OCI-LY3 (cell line): ENCODE data around the gene SEC24D.

Source experiments
- H2AFZ ChIP-seq: fragments of 200-600, 300-600 bp; shearing (Covaris generic); 2 replicates; pipeline ENCODE4 v1.6.0; 2014; ENCODE audit warnings: antibody characterized with exemption, low read depth, low read length
- H3K27ac ChIP-seq: fragments of 200-600, 300-600 bp; sonication (generic); 2 replicates; pipeline ENCODE4 v1.5.1; 2014; ENCODE audit warnings: mild to moderate bottlenecking, low read length, moderate library complexity, mixed read lengths
- H3K27me3 ChIP-seq: fragments of 200-600, 300-600 bp; sonication (generic); 2 replicates; pipeline ENCODE4 v1.6.1; 2014; ENCODE audit warnings: low read depth, low read length, mixed read lengths
- H3K36me3 ChIP-seq: fragments of 200-600, 300-600 bp; sonication (generic); replicated peaks from 2 replicates; pipeline ENCODE3; 2014; ENCODE audit warnings: low read depth, low read length, mixed read lengths
- H3K4me1 ChIP-seq: fragments of 300-600, 200-600 bp; sonication (generic); 2 replicates; pipeline ENCODE4 v1.6.1; 2014; ENCODE audit warnings: low read length, mixed read lengths
- H3K4me2 ChIP-seq: fragments of 200-600, 300-600 bp; sonication (generic); 2 replicates; pipeline ENCODE4 v1.6.1; 2014; ENCODE audit warnings: low read length, mixed read lengths
- H3K4me3 ChIP-seq: fragments of 300-600, 200-600 bp; sonication (generic); 2 replicates; pipeline ENCODE4 v1.5.1; 2014; ENCODE audit warnings: antibody characterized with exemption, mild to moderate bottlenecking, low read length, moderate library complexity
- H3K79me2 ChIP-seq: fragments of 300-600, 200-600 bp; shearing (Covaris generic); 2 replicates; pipeline ENCODE4 v1.6.1; 2014; ENCODE audit warnings: mild to moderate bottlenecking, low read length, mixed read lengths
- H3K9ac ChIP-seq: fragments of 300-600, 200-600 bp; shearing (Covaris generic); 2 replicates; pipeline ENCODE4 v1.6.0; 2014; ENCODE audit warnings: mild to moderate bottlenecking, low read length, moderate library complexity
- H3K9me3 ChIP-seq: fragments of 200-600, 300-600 bp; shearing (Covaris generic); 2 replicates; pipeline ENCODE4 v1.6.1; 2014; ENCODE audit warnings: low read length, mixed read lengths; ENCODE audit not compliant: insufficient read depth
- H4K20me1 ChIP-seq: fragments of 200-600, 300-600 bp; sonication (generic); 2 replicates; pipeline ENCODE4 v1.6.1; 2016; ENCODE audit warnings: low read length, mixed read lengths; ENCODE audit not compliant: insufficient read depth
- EZH2phosphoT487 ChIP-seq: fragments of 200-600 bp; shearing (Covaris generic); IDR thresholded peaks from 2 replicates; pipeline ENCODE4 v1.6.1; 2018; ENCODE audit warnings: antibody characterized with exemption, mixed run types, low read depth
- TF ChIP-seq, protein P1 (sequence below): fragments of 200-600, 300-600 bp; sonication (generic); IDR thresholded peaks from 2 replicates; pipeline ENCODE4 v1.5.1; 2014; ENCODE audit warnings: antibody characterized with exemption, low read length, low read depth

Gene SEC24D

DNA sequence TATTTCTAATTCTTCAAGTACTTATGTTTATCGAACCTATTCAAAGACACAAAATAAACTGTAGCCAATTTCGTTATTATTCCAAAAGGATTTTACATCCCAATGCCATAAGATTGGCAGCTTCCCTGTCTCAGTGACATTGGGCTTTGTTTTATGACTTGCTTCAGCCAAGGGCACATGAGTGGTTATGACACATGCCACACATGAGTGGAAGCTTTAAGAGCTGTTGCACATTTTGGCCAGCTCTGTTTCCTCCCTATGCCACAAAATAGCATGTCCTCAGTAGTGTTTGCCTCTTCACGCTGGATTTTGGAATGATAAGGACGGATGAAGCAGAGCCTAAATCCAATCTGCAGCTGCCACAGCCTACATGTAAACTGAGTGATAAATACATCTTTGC is 21.9 kb downstream of the SEC24D start:
- peaks cover 4% of the 10 kb centered on the region; the same call in 1 of the 2 replicates for H3K79me2 ChIP-seq
- no peak overlapping the region for H3K9ac ChIP-seq
- H3K36me3 ChIP-seq, result peaks cover 45% of the 10 kb centered on the region
- H3K9me3 ChIP-seq, result no peaks in the 10 kb centered on the region
- H3K4me2 ChIP-seq, result no peak overlapping the region
- no peaks in the 10 kb centered on the region for H3K4me1 ChIP-seq
- TF ChIP-seq, protein P1, sequence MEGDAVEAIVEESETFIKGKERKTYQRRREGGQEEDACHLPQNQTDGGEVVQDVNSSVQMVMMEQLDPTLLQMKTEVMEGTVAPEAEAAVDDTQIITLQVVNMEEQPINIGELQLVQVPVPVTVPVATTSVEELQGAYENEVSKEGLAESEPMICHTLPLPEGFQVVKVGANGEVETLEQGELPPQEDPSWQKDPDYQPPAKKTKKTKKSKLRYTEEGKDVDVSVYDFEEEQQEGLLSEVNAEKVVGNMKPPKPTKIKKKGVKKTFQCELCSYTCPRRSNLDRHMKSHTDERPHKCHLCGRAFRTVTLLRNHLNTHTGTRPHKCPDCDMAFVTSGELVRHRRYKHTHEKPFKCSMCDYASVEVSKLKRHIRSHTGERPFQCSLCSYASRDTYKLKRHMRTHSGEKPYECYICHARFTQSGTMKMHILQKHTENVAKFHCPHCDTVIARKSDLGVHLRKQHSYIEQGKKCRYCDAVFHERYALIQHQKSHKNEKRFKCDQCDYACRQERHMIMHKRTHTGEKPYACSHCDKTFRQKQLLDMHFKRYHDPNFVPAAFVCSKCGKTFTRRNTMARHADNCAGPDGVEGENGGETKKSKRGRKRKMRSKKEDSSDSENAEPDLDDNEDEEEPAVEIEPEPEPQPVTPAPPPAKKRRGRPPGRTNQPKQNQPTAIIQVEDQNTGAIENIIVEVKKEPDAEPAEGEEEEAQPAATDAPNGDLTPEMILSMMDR, result no peak
- TF ChIP-seq EZH2phosphoT487, result no peak
- H4K20me1 ChIP-seq, result peaks cover 5% of the 10 kb centered on the region
- H3K27me3 ChIP-seq, result no peaks in the 10 kb centered on the region
- no peak overlapping the region for H3K4me3 ChIP-seq
- H2AFZ ChIP-seq, result no peak overlapping the region
- H3K27ac ChIP-seq, result no peak overlapping the region

DNA sequence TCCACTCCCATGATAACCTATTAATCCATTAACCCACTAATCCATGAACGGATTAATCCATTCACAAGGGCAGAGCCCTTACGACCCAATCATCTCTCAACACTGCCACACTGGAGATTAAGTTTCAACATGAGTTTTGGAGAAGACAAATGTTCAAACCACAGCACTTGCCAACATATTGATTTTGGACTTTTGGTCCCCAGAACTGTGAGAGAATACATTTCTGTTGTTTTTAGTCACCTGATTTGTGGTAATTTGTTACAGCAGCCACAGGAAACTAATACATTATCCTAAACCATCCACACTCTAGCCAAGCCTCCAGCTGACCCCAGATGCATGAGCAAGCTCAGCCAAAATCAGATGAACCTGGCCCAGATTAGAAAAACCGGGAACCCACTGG is 22.4 kb downstream of the SEC24D start:
- Histone ChIP-seq H3K4me3 (no peak overlapping the region), H3K79me2 (peaks cover 4% of the 10 kb centered on the region; the same call in 1 of the 2 replicates), H3K27ac (no peak overlapping the region), H3K4me1 (no peaks in the 10 kb centered on the region), H3K9me3 (no peaks in the 10 kb centered on the region), H3K27me3 (no peaks in the 10 kb centered on the region), H3K9ac (no peak overlapping the region), H2AFZ (no peak overlapping the region), H3K4me2 (no peak overlapping the region), H4K20me1 (peaks cover 2% of the 10 kb centered on the region), H3K36me3 (peaks cover 47% of the 10 kb centered on the region)
- TF ChIP-seq, protein P1, result no peak
- no peak for TF ChIP-seq EZH2phosphoT487

DNA sequence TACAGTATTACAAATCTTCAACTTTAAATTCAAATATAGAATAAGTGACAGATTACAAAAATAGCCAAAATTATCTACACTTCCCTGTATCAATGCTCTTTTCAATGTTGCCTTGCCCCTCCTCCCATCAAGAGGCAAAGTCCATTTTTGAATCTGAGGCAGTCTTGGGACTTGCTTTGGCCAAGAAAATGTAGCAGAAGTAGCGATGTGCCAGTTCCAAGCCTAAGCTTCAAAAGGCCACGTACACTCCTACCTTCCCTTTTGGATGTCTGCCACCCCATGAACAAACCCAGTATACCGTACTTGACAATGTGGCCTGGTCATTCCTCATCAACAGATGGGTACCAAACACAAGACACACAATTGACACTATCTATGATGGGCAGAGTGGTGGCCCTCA is 24.1 kb downstream of the SEC24D start:
- H3K4me2 ChIP-seq, result no peak overlapping the region
- no peaks in the 10 kb centered on the region for H3K27me3 ChIP-seq
- H3K9me3 ChIP-seq, result no peaks in the 10 kb centered on the region
- H3K36me3 ChIP-seq, result peaks cover 59% of the 10 kb centered on the region
- no peak overlapping the region for H3K4me3 ChIP-seq
- H4K20me1 ChIP-seq, result no peaks in the 10 kb centered on the region; the same call in none of the 2 replicates
- no peak overlapping the region for H3K27ac ChIP-seq
- H3K9ac ChIP-seq, result no peak overlapping the region
- TF ChIP-seq, protein P1, result no peak
- no peak for TF ChIP-seq EZH2phosphoT487
- no peaks in the 10 kb centered on the region for H3K4me1 ChIP-seq
- no peaks in the 10 kb centered on the region for H3K79me2 ChIP-seq
- no peak overlapping the region for H2AFZ ChIP-seq

DNA sequence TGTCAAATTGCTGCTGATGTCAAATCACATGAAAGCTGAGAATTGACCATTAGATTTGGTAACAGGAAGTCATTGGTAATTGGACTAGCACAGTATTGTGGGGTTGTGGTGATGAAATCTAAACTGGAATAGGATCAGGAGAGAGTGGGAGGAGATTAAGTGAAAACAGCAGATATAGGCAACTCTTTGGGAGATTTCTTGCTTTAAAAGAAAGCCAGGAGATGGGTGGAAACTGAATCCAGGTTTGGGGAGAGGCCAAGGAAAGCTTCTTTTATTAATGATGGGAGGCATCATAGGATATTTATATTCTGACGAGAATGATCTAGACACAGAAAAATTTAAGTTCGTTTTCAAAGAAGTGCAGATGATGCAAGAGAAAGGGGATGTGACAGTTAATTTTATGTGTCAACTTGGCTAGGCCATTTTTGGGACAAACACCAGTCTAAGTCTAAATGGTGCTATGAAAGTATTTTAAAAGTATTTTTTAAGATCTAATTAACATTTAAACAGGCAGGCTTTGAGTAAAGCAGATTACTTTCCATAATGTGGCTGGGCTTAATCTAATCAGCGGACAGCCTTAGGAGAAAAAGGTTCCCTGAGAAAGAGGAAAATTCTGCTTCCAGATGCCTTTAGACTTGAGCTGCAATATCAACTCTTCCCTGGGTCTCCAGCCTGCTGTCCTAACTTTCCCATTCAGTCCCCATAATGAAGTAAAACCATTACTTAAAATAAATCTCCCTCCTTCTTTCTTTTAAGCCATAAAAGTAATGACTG is 24.7 kb downstream of the SEC24D start:
- H3K27ac ChIP-seq, result no peak overlapping the region
- H3K4me1 ChIP-seq, result no peaks in the 10 kb centered on the region
- H2AFZ ChIP-seq, result no peak overlapping the region
- no peaks in the 10 kb centered on the region for H3K79me2 ChIP-seq
- no peaks in the 10 kb centered on the region for H3K27me3 ChIP-seq
- peaks cover 56% of the 10 kb centered on the region for H3K36me3 ChIP-seq
- H3K9me3 ChIP-seq, result no peaks in the 10 kb centered on the region
- no peak overlapping the region for H3K9ac ChIP-seq
- no peak for TF ChIP-seq EZH2phosphoT487
- TF ChIP-seq, protein P1, result no peak
- H4K20me1 ChIP-seq, result no peaks in the 10 kb centered on the region; the same call in none of the 2 replicates
- H3K4me3 ChIP-seq, result no peak overlapping the region
- no peak overlapping the region for H3K4me2 ChIP-seq
